IMR-90 (cell line): ENCODE data around the gene THPO. TPM values are rescaled to one million over a fixed set of nuclear protein-coding genes. Genes with fewer than 3 reads are reported as not detected.

Source experiments
- ATAC-seq: fragments of 200-7000 bp; cut with Tn5 transposase; 2 replicates; pipeline ENCODE4 v1.9.1; 2020; ENCODE audit warnings: low read depth, mild to moderate bottlenecking, moderate library complexity
- BruUV-seq: library from RNA; stranded (reverse); fragments of 400-500 nt; replicated peaks from 2 replicates; lab custom pipeline; 2021; lab: Mats Ljungman, UMichigan
- CTCF ChIA-PET: fragments of 300-600 bp; formaldehyde crosslinking; extraction: SDS; loops from one replicate; lab custom pipeline; 2021; ENCODE audit warnings: antibody characterized with exemption; lab: Yijun Ruan, JAX
- POLR2A ChIA-PET: fragments of 300-600 bp; sonication (Branson Sonifier 250); formaldehyde crosslinking; loops from one replicate; lab custom pipeline; 2022; ENCODE audit warnings: antibody characterized with exemption; ENCODE audit not compliant: unreplicated experiment; lab: Charles Lee
- DNase-seq: peaks from one replicate; pipeline ENCODE4 v3.0.0; 2013
- H2AFZ ChIP-seq: replicated peaks from 2 replicates; pipeline ENCODE3; 2013; ENCODE audit warnings: low read length, mild to moderate bottlenecking; ENCODE audit not compliant: poor library complexity
- H2AK5ac ChIP-seq: 2 replicates; pipeline ENCODE4 v1.6.1; 2013; ENCODE audit warnings: low read depth, low read length, inconsistent platforms
- H2AK9ac ChIP-seq: replicated peaks from 2 replicates; pipeline ENCODE3; 2013; ENCODE audit warnings: mild to moderate bottlenecking, low read depth, low read length, moderate library complexity; ENCODE audit not compliant: poor library complexity
- H2BK120ac ChIP-seq: 2 replicates; pipeline ENCODE4 v1.6.1; 2013; ENCODE audit warnings: low read depth, low read length, inconsistent platforms
- H2BK15ac ChIP-seq: 3 replicates; pipeline ENCODE4 v1.6.1; 2013; ENCODE audit warnings: low read depth, low read length, inconsistent platforms
- H2BK20ac ChIP-seq: 2 replicates; pipeline ENCODE4 v1.6.1; 2013; ENCODE audit warnings: low read depth, mild to moderate bottlenecking, inconsistent platforms, low read length, moderate library complexity
- H2BK5ac ChIP-seq: 2 replicates; pipeline ENCODE4 v1.6.1; 2013; ENCODE audit warnings: mild to moderate bottlenecking, low read depth, low read length, inconsistent platforms; ENCODE audit not compliant: poor library complexity, severe bottlenecking
- H3K14ac ChIP-seq: replicated peaks from 2 replicates; pipeline ENCODE4 v1.6.1; 2013; ENCODE audit warnings: low read depth, low read length, inconsistent platforms
- H3K18ac ChIP-seq: 2 replicates; pipeline ENCODE4 v1.6.1; 2013; ENCODE audit warnings: low read depth, low read length, control low read depth
- H3K23ac ChIP-seq: 2 replicates; pipeline ENCODE4 v1.6.1; 2013; ENCODE audit warnings: low read depth, low read length, inconsistent platforms
- H3K27ac ChIP-seq: 2 replicates; pipeline ENCODE4 v1.5.1; 2013; ENCODE audit warnings: mild to moderate bottlenecking, control low read depth, low read length; ENCODE audit not compliant: insufficient read depth
- H3K27me3 ChIP-seq: 2 replicates; pipeline ENCODE4 v1.6.1; 2013; ENCODE audit warnings: low read length; ENCODE audit not compliant: control insufficient read depth, insufficient read depth
- H3K36me3 ChIP-seq: 2 replicates; pipeline ENCODE4 v1.6.1; 2013; ENCODE audit warnings: low read length, mixed read lengths; ENCODE audit not compliant: control insufficient read depth, insufficient read depth
- H3K4ac ChIP-seq: 2 replicates; pipeline ENCODE4 v1.6.1; 2013; ENCODE audit warnings: low read depth, low read length, inconsistent platforms
- H3K4me1 ChIP-seq: 2 replicates; pipeline ENCODE4 v1.6.1; 2013; ENCODE audit warnings: low read length, mixed read lengths; ENCODE audit not compliant: control insufficient read depth, insufficient read depth
- H3K4me2 ChIP-seq: 2 replicates; pipeline ENCODE4 v1.6.1; 2013; ENCODE audit warnings: low read depth, mild to moderate bottlenecking, control low read depth, low read length, moderate library complexity
- H3K4me3 ChIP-seq: 2 replicates; pipeline ENCODE4 v1.5.1; 2013; ENCODE audit warnings: low read depth, mild to moderate bottlenecking, control low read depth, low read length, moderate library complexity; ENCODE audit not compliant: insufficient read depth
- H3K56ac ChIP-seq: 2 replicates; pipeline ENCODE4 v1.6.1; 2013; ENCODE audit warnings: low read length, inconsistent platforms; ENCODE audit not compliant: insufficient read depth; ENCODE audit errors: extremely low read depth
- H3K79me1 ChIP-seq, 2 experiments: 2 replicates each; pipeline ENCODE4 v1.6.1; 2013; ENCODE audit warnings: low read length in 2 of 2, inconsistent platforms in 1 of 2, low read depth in 1 of 2
- H3K9ac ChIP-seq: 2 replicates; pipeline ENCODE4 v1.6.1; 2013; ENCODE audit warnings: low read depth, low read length, control low read depth
- H3K9me1 ChIP-seq: 2 replicates; pipeline ENCODE4 v1.6.1; 2013; ENCODE audit warnings: low read length, inconsistent platforms; ENCODE audit not compliant: insufficient read depth
- H3K9me3 ChIP-seq: 2 replicates; pipeline ENCODE4 v1.6.1; 2013; ENCODE audit warnings: low read length; ENCODE audit not compliant: control insufficient read depth, insufficient read depth
- H4K20me1 ChIP-seq: 2 replicates; pipeline ENCODE4 v1.6.1; 2013; ENCODE audit warnings: low read length, inconsistent platforms; ENCODE audit not compliant: insufficient read depth
- H4K5ac ChIP-seq: 2 replicates; pipeline ENCODE4 v1.6.1; 2013; ENCODE audit warnings: mild to moderate bottlenecking, low read depth, low read length, control low read depth
- H4K8ac ChIP-seq, 2 experiments: 2 replicates each; pipeline ENCODE4 v1.6.1; 2013; ENCODE audit warnings: low read depth in 2 of 2, low read length in 2 of 2, control low read depth in 1 of 2, inconsistent platforms in 1 of 2
- H4K91ac ChIP-seq: 2 replicates; pipeline ENCODE4 v1.6.1; 2013; ENCODE audit warnings: low read depth, low read length, inconsistent platforms; ENCODE audit not compliant: insufficient read depth
- BHLHE40 ChIP-seq: fragments of 150-350 bp; IDR thresholded peaks from 2 replicates; pipeline ENCODE4 v1.6.1; 2016; ENCODE audit warnings: mild to moderate bottlenecking, low read depth, low read length
- CEBPB ChIP-seq: IDR thresholded peaks from 2 replicates; pipeline ENCODE4 v1.6.1; 2012; ENCODE audit warnings: low read depth, low read length, improper control_type of control experiment
- CHD1 ChIP-seq: IDR thresholded peaks from 2 replicates; pipeline ENCODE4 v1.6.1; 2012; ENCODE audit warnings: low read depth, low read length, improper control_type of control experiment
- ELK1 ChIP-seq: fragments of 150-350 bp; IDR thresholded peaks from 2 replicates; pipeline ENCODE4 v1.6.1; 2016; ENCODE audit warnings: low read depth, mild to moderate bottlenecking, low read length, moderate library complexity, borderline replicate concordance
- FOS ChIP-seq: fragments of 150-350 bp; IDR thresholded peaks from 2 replicates; pipeline ENCODE4 v1.6.1; 2016; ENCODE audit warnings: low read depth, low read length
- MAFK ChIP-seq: IDR thresholded peaks from 2 replicates; pipeline ENCODE4 v1.6.1; 2012; ENCODE audit warnings: low read depth, low read length, improper control_type of control experiment
- MAZ ChIP-seq: IDR thresholded peaks from 2 replicates; pipeline ENCODE4 v1.6.1; 2012; ENCODE audit warnings: low read depth, mild to moderate bottlenecking, low read length, improper control_type of control experiment, moderate library complexity, borderline replicate concordance
- MXI1 ChIP-seq: IDR thresholded peaks from 2 replicates; pipeline ENCODE4 v1.6.1; 2012; ENCODE audit warnings: low read depth, mild to moderate bottlenecking, low read length, moderate library complexity, borderline replicate concordance
- NFE2L2 ChIP-seq: fragments of 150-350 bp; IDR thresholded peaks from 2 replicates; pipeline ENCODE4 v1.6.1; 2016; ENCODE audit warnings: low read depth, mild to moderate bottlenecking, low read length
- POLR2A ChIP-seq: IDR thresholded peaks from 2 replicates; pipeline ENCODE4 v1.6.1; 2012; ENCODE audit warnings: mild to moderate bottlenecking, low read depth, low read length
- RAD21 ChIP-seq: IDR thresholded peaks from 2 replicates; pipeline ENCODE4 v1.6.1; 2012; ENCODE audit warnings: low read length, improper control_type of control experiment
- RCOR1 ChIP-seq: IDR thresholded peaks from 2 replicates; pipeline ENCODE4 v1.6.1; 2012; ENCODE audit warnings: mild to moderate bottlenecking, low read length, improper control_type of control experiment; ENCODE audit not compliant: insufficient replicate concordance
- RFX5 ChIP-seq: IDR thresholded peaks from 2 replicates; pipeline ENCODE4 v1.8.0; 2012; ENCODE audit warnings: low read depth, mild to moderate bottlenecking, low read length, moderate library complexity
- SMC3 ChIP-seq: fragments of 150-350 bp; IDR thresholded peaks from 2 replicates; pipeline ENCODE4 v1.6.1; 2016; ENCODE audit warnings: low read depth, mild to moderate bottlenecking, antibody characterized with exemption, low read length, moderate library complexity
- WGBS, 2 experiments: methylation state at CpG; one replicate each; pipeline versions ENCODE4 v1.1.5 to v1.1.7; 2013; ENCODE audit warnings: missing lambda C conversion rate in 2 of 2; ENCODE audit not compliant: insufficient read length in 1 of 2; ENCODE audit errors: extremely low coverage in 2 of 2; 5-methylcytosine and 5-hydroxymethylcytosine counted together
- dilution Hi-C: fragments of 300-500 bp; cut with HindIII; formaldehyde crosslinking; loops from one replicate; pipeline ENCODE4 v1.14.3; 2018; ENCODE audit warnings: low sequenced_read_pairs; ENCODE audit not compliant: unreplicated experiment
- in situ Hi-C: fragments of 300-500 bp; cut with MboI; formaldehyde crosslinking; loops from 3 replicates; pipeline ENCODE4 v1.14.3; 2019; ENCODE audit warnings: low sequenced_read_pairs, inconsistent platforms, mixed read lengths
- intact Hi-C: fragments of 100-400 bp; cut with micrococcal nuclease; formaldehyde crosslinking; loops from 2 replicates; pipeline ENCODE4 v1.10.0; 2022
- polyA plus RNA-seq, 3 experiments: library from polyadenylated mRNA; depleted of rRNA; stranded (reverse); fragments of >200 nt; gene quantifications; 2 replicates each; pipeline ENCODE4 v1.2.3, GENCODE V29; 2012; ENCODE audit warnings: low replicate concordance in 1 of 3
- total RNA-seq: library from RNA; depleted of rRNA; stranded (reverse); fragments of >200 nt; gene quantifications from 2 replicates; pipeline ENCODE4 v1.2.3, GENCODE V29; 2012
- TF ChIP-seq, protein P1 (sequence below): fragments of 150-350 bp; IDR thresholded peaks from 2 replicates; pipeline ENCODE4 v1.6.1; 2017; ENCODE audit warnings: mild to moderate bottlenecking, antibody characterized with exemption, low read length, low read depth
- TF ChIP-seq, protein P2 (sequence below): conservative IDR thresholded peaks from 2 replicates; pipeline ENCODE4 v1.5.1; 2012; ENCODE audit warnings: mild to moderate bottlenecking, low read depth, low read length, improper control_type of control experiment

THPO gene
- total and polyA plus RNA-seq, 2 of the 4 experiments (the other 2 are of a cell fraction) = not detected

DNA sequence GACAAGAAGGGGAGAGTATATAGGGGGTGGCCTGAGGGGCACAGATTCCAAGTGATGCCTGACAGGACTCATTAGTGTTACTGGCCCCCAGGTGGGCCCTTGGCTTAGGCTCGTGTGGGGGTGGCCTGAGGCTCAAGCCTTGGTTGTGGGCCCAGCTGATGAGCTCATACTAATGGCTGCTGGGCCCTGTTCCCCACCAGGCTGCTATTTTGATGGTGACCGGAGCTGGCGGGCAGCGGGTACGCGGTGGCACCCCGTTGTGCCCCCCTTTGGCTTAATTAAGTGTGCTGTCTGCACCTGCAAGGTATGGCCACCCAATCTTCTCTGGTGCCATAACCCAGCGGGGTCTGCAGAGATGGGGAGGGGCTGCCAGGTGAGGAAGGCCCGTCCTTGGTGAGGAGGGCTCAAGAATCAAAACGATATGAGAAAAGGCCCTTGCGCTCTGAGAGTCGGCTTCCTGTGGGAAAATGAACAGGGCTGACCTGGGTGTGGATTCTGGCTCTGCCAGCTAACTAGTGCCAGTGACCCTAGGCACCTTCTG lies 9.2 kb upstream of the THPO start:
- H3K9me3 ChIP-seq = no peaks in the 10 kb centered on the region
- intact Hi-C loops (no loop called here), dilution Hi-C loops (no loop called here), in situ Hi-C loops (no loop called here)
- no peak overlapping the region for H2AK5ac ChIP-seq
- no peak overlapping the region for H3K56ac ChIP-seq
- no peak for DNase-seq
- H3K23ac ChIP-seq = no peak overlapping the region
- no peak overlapping the region for H2BK120ac ChIP-seq
- no peak overlapping the region for H4K8ac ChIP-seq
- H3K9me1 ChIP-seq = no peaks in the 10 kb centered on the region
- H3K4me2 ChIP-seq = no peak overlapping the region
- no peak overlapping the region for H2BK5ac ChIP-seq
- no peak overlapping the region for H4K5ac ChIP-seq
- no peak overlapping the region for H2AK9ac ChIP-seq
- no peak overlapping the region for H3K9ac ChIP-seq
- TF ChIP-seq ELK1 (no peak), POLR2A (no peak), MAZ (no peak), RAD21 (no peak), RCOR1 (no peak), CEBPB (no peak), NFE2L2 (no peak), BHLHE40 (no peak), RFX5 (no peak), MAFK (no peak), SMC3 (no peak), MXI1 (no peak), FOS (no peak), CHD1 (no peak)
- TF ChIP-seq, protein P1, sequence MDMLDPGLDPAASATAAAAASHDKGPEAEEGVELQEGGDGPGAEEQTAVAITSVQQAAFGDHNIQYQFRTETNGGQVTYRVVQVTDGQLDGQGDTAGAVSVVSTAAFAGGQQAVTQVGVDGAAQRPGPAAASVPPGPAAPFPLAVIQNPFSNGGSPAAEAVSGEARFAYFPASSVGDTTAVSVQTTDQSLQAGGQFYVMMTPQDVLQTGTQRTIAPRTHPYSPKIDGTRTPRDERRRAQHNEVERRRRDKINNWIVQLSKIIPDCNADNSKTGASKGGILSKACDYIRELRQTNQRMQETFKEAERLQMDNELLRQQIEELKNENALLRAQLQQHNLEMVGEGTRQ = no peak
- TF ChIP-seq, protein P2, sequence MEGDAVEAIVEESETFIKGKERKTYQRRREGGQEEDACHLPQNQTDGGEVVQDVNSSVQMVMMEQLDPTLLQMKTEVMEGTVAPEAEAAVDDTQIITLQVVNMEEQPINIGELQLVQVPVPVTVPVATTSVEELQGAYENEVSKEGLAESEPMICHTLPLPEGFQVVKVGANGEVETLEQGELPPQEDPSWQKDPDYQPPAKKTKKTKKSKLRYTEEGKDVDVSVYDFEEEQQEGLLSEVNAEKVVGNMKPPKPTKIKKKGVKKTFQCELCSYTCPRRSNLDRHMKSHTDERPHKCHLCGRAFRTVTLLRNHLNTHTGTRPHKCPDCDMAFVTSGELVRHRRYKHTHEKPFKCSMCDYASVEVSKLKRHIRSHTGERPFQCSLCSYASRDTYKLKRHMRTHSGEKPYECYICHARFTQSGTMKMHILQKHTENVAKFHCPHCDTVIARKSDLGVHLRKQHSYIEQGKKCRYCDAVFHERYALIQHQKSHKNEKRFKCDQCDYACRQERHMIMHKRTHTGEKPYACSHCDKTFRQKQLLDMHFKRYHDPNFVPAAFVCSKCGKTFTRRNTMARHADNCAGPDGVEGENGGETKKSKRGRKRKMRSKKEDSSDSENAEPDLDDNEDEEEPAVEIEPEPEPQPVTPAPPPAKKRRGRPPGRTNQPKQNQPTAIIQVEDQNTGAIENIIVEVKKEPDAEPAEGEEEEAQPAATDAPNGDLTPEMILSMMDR = no peak
- H3K36me3 ChIP-seq = no peaks in the 10 kb centered on the region
- ATAC-seq = no peak
- H3K27ac ChIP-seq = no peak overlapping the region
- no peak overlapping the region for H2BK20ac ChIP-seq
- no peaks in the 10 kb centered on the region for H3K4me1 ChIP-seq
- no peak overlapping the region for H3K4ac ChIP-seq
- ChIA-PET POLR2A (no interaction called here), CTCF (interaction anchor here (0.7 kb wide), 1 partner anchor 16 kb away, joined by 4 read pairs; no protein-coding TSS in a partner anchor)
- no peak overlapping the region for H2AFZ ChIP-seq
- 63% methylated on average over 1 of the region's 12 CpGs; no CpG with 5 or more reads in 1 of the 2 experiments for WGBS, 2 experiments
- no peak overlapping the region for H4K91ac ChIP-seq
- no peak overlapping the region for H3K4me3 ChIP-seq
- H3K79me1 ChIP-seq = no peaks in the 10 kb centered on the region
- H3K18ac ChIP-seq = no peak overlapping the region
- peaks cover 75% of the 10 kb centered on the region for H3K27me3 ChIP-seq
- no peaks in the 10 kb centered on the region for H4K20me1 ChIP-seq
- H2BK15ac ChIP-seq = no peak overlapping the region
- BruUV-seq = no TSS peak
- no peak overlapping the region for H3K14ac ChIP-seq
